Subcutaneous adipose tissue (tissue), 4 donors: ENCODE measurements around the gene CCDC137. TPM values are rescaled to one million over a fixed set of nuclear protein-coding genes. Genes with fewer than 3 reads are reported as not detected.

Experiments
- total RNA-seq, 4 donors: library from RNA; depleted of rRNA; stranded (reverse); fragments of >200 nt; gene quantifications; one replicate each; pipeline ENCODE4 v1.1.0, GENCODE V29; 2016
- TF ChIP-seq, protein P1 (sequence below): fragments of 450-650 bp; IDR thresholded peaks from one replicate; pipeline ENCODE4 v1.5.1; 2016; ENCODE audit warnings: low read depth, mild to moderate bottlenecking, control low read depth, antibody characterized with exemption, moderate library complexity

CCDC137 gene
- total RNA-seq, 4 donors from 2014 or later: 7.0 to 11.1 (median 8.5) TPM

GRCh38 chr17:81713004-81713555 lies 46.5 kb downstream of the CCDC137 start:
- TF ChIP-seq, protein P1, sequence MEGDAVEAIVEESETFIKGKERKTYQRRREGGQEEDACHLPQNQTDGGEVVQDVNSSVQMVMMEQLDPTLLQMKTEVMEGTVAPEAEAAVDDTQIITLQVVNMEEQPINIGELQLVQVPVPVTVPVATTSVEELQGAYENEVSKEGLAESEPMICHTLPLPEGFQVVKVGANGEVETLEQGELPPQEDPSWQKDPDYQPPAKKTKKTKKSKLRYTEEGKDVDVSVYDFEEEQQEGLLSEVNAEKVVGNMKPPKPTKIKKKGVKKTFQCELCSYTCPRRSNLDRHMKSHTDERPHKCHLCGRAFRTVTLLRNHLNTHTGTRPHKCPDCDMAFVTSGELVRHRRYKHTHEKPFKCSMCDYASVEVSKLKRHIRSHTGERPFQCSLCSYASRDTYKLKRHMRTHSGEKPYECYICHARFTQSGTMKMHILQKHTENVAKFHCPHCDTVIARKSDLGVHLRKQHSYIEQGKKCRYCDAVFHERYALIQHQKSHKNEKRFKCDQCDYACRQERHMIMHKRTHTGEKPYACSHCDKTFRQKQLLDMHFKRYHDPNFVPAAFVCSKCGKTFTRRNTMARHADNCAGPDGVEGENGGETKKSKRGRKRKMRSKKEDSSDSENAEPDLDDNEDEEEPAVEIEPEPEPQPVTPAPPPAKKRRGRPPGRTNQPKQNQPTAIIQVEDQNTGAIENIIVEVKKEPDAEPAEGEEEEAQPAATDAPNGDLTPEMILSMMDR: no peak

GRCh38 chr17:81713556-81714411 lies 47.2 kb downstream of the CCDC137 start:
- TF ChIP-seq, protein P1: no peak

GRCh38 chr17:81714412-81715106 lies 48.0 kb downstream of the CCDC137 start:
- TF ChIP-seq, protein P1: no peak

DNA sequence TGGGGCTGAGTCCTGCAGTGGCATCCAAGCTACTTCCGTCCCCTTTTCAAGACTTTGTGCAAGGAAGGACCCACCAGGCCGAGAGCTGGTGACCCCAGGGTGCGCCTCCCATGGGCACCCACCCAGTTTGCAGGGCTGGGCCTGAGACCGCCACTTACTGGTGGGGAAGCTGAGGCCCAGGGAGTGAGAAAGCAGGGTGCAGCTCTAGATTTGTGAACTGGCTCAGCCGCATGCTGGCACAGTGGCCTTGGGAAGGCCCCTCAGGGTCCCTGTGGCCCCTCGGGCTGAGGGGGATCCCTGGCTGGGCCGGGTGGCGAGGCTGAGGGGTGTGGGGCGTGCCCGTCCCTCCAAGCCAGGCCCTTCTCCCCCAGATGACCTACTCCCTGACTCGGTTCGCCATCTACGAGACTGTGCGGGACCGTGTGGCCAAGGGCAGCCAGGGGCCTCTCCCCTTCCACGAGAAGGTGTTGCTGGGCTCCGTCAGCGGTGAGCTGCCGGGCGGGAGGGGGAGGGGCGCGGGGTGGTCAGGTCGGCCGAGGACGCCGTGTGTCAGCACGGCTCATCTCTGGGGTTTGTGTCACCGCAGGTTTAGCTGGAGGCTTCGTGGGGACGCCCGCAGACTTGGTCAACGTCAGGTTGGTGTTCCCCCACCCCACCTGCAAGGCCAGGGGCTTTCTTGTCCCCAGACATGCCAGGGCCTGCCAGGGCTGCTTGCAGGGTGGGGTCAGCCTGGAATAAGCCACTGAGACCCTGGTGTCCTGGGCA lies 48.8 kb downstream of the CCDC137 start:
- TF ChIP-seq, protein P1: no peak

- TF ChIP-seq, protein P1: no peak
Observed at GRCh38 chr17:81715872-81716673, 49.5 kb downstream of the CCDC137 start.

DNA sequence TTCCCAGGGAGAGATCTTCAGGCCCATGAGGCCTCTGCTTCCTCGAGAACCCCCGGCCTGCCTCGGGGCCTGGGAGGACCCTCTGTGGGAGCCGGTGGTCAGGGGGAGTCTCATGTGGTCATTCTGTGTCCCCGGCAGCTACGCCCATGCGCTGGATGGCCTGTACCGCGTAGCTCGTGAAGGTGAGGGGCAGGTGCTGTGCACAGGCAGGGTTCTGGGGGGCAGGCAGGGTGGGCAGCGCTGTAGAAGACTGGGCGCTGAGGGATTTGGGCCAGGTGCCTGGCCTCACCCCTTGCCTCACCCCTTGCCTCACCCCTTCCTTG lies 50.1 kb downstream of the CCDC137 start:
- TF ChIP-seq, protein P1: no peak
